Smooth muscle cell (in vitro differentiated cells): ENCODE measurements around the gene CDH4. TPM values are rescaled to one million over a fixed set of nuclear protein-coding genes. Genes with fewer than 3 reads are reported as not detected.

Source experiments
- DNase-seq: peaks from one replicate; lab custom pipeline; 2025; ENCODE audit not compliant: unreplicated experiment; lab: John Stamatoyannopoulos, UW
- H2AFZ ChIP-seq: fragments of 200-600 bp; sonication (generic); 2 replicates; pipeline ENCODE4 v1.6.0; 2016; ENCODE audit warnings: antibody characterized with exemption, low read depth, mild to moderate bottlenecking
- H3F3A ChIP-seq: fragments of 200-600 bp; sonication (generic); 2 replicates; pipeline ENCODE4 v1.6.0; 2017; ENCODE audit warnings: antibody characterized with exemption, low read depth
- H3K27ac ChIP-seq: fragments of 200-600 bp; sonication (generic); 2 replicates; pipeline ENCODE4 v1.5.1; 2016; ENCODE audit warnings: low read depth, mild to moderate bottlenecking
- H3K27me3 ChIP-seq: fragments of 200-600 bp; sonication (generic); 2 replicates; pipeline ENCODE4 v1.6.1; 2016; ENCODE audit warnings: low read depth, mild to moderate bottlenecking
- H3K36me3 ChIP-seq: fragments of 200-600 bp; sonication (generic); 2 replicates; pipeline ENCODE4 v1.5.1; 2016; ENCODE audit warnings: low read depth
- H3K4me1 ChIP-seq: fragments of 200-600 bp; sonication (generic); 2 replicates; pipeline ENCODE4 v1.5.1; 2016; ENCODE audit warnings: low read depth
- H3K4me2 ChIP-seq: fragments of 200-600 bp; sonication (generic); 2 replicates; pipeline ENCODE4 v1.6.0; 2016; ENCODE audit warnings: mild to moderate bottlenecking
- H3K4me3 ChIP-seq: fragments of 200-600 bp; sonication (generic); 2 replicates; pipeline ENCODE4 v1.5.1; 2016; ENCODE audit warnings: mild to moderate bottlenecking
- H3K79me2 ChIP-seq: fragments of 200-600 bp; sonication (generic); 2 replicates; pipeline ENCODE4 v1.6.0; 2016; ENCODE audit warnings: low read depth, mild to moderate bottlenecking
- H3K9ac ChIP-seq: fragments of 200-600 bp; sonication (generic); 2 replicates; pipeline ENCODE4 v1.6.0; 2016; ENCODE audit warnings: low read depth
- H3K9me3 ChIP-seq: fragments of 200-600 bp; sonication (generic); replicated peaks from 2 replicates; pipeline ENCODE4 v1.5.1; 2016; ENCODE audit warnings: low read depth
- H4K20me1 ChIP-seq: fragments of 200-600 bp; sonication (generic); 2 replicates; pipeline ENCODE4 v1.6.0; 2016; ENCODE audit warnings: low read depth
- CTCF ChIP-seq: fragments of 200-600 bp; sonication (generic); IDR thresholded peaks from 2 replicates; pipeline ENCODE4 v1.5.1; 2017; ENCODE audit warnings: borderline replicate concordance, mild to moderate bottlenecking, antibody characterized with exemption; ENCODE audit not compliant: insufficient read depth, poor library complexity, severe bottlenecking
- WGBS: methylation state at CpG from one replicate; pipeline ENCODE4 v1.1.7; 2016; ENCODE audit warnings: low lambda C conversion rate; 5-methylcytosine and 5-hydroxymethylcytosine counted together
- polyA plus RNA-seq: library from polyadenylated mRNA; unstranded; fragments of >200 nt; fragmentation: Nextera tagmentation; extraction: Ambion mirVana; gene quantifications from 2 replicates; pipeline ENCODE4 v1.2.1, GENCODE V29; 2016
- total RNA-seq: library from RNA; depleted of rRNA; stranded (reverse); fragments of >200 nt; gene quantifications from 2 replicates; pipeline ENCODE4 v1.2.3, GENCODE V29; 2014

Gene CDH4
- total and polyA plus RNA-seq, 2 experiments from 2014 or later = 0.03 to 0.04 TPM

- H3K4me2 ChIP-seq = peak overlapping the region; percentile 85
- DNase-seq = no peak
- no peak overlapping the region for H3K27ac ChIP-seq
- no peaks in the 10 kb centered on the region for H3F3A ChIP-seq
- WGBS = 4% methylated on average over 61 of the region's 62 CpGs
- no peaks in the 10 kb centered on the region for H3K79me2 ChIP-seq
- no peaks in the 10 kb centered on the region for H4K20me1 ChIP-seq
- no peaks in the 10 kb centered on the region for H3K4me1 ChIP-seq
- H3K9me3 ChIP-seq = no peaks in the 10 kb centered on the region
- peaks cover 75% of the 10 kb centered on the region for H3K27me3 ChIP-seq
- no peak for TF ChIP-seq CTCF
- H2AFZ ChIP-seq = no peak overlapping the region
- H3K9ac ChIP-seq = no peak overlapping the region
- peak overlapping the region; percentile 39 for H3K4me3 ChIP-seq
- no peaks in the 10 kb centered on the region for H3K36me3 ChIP-seq
These were observed 1.8 kb downstream of the CDH4 start for GRCh38 chr20:61253640-61254511.

GRCh38 chr20:61254881-61255626, 3.0 kb downstream of the CDH4 start:
- H3K36me3 ChIP-seq = no peaks in the 10 kb centered on the region
- H3K9me3 ChIP-seq = no peaks in the 10 kb centered on the region
- H3K79me2 ChIP-seq = no peaks in the 10 kb centered on the region
- H3F3A ChIP-seq = no peaks in the 10 kb centered on the region
- no peak overlapping the region for H3K9ac ChIP-seq
- DNase-seq = no peak
- H3K4me3 ChIP-seq = no peak overlapping the region
- H3K27ac ChIP-seq = no peak overlapping the region
- H2AFZ ChIP-seq = no peak overlapping the region
- H4K20me1 ChIP-seq = no peaks in the 10 kb centered on the region
- no peak for TF ChIP-seq CTCF
- H3K4me1 ChIP-seq = no peaks in the 10 kb centered on the region
- peaks cover 63% of the 10 kb centered on the region for H3K27me3 ChIP-seq
- no peak overlapping the region for H3K4me2 ChIP-seq
- WGBS = 78% methylated on average over 11 of the region's 11 CpGs

- no peaks in the 10 kb centered on the region for H3K36me3 ChIP-seq
- H2AFZ ChIP-seq = no peak overlapping the region
- H3K4me3 ChIP-seq = no peak overlapping the region
- H3K79me2 ChIP-seq = no peaks in the 10 kb centered on the region
- no peaks in the 10 kb centered on the region for H3K9me3 ChIP-seq
- no peak overlapping the region for H3K27ac ChIP-seq
- TF ChIP-seq CTCF = no peak
- H3K9ac ChIP-seq = no peak overlapping the region
- H3K4me1 ChIP-seq = no peaks in the 10 kb centered on the region
- H4K20me1 ChIP-seq = no peaks in the 10 kb centered on the region
- DNase-seq = no peak
- H3K4me2 ChIP-seq = no peak overlapping the region
- H3K27me3 ChIP-seq = peaks cover 62% of the 10 kb centered on the region
- WGBS = 91% methylated on average over 9 of the region's 9 CpGs
- no peaks in the 10 kb centered on the region for H3F3A ChIP-seq
These were observed 4.3 kb downstream of the CDH4 start for GRCh38 chr20:61256365-61256764.
